ENCODE measurements around the gene ZNF345. TPM values are rescaled to one million over a fixed set of nuclear protein-coding genes. Genes with fewer than 3 reads are reported as not detected.

ZNF345 gene
- total and polyA plus RNA-seq, 9 of the 15 experiments (the other 6 are each of a cell fraction or from before 2014, with no cell fraction given): 0.38 to 1.6 (median 0.65) TPM

GRCh38 chr19:36898422-36898821, 47.7 kb downstream of the ZNF345 start:
- no peaks in the 10 kb centered on the region for H4K20me1 ChIP-seq (replicated peaks; ENCODE audit: control insufficient read depth, insufficient read depth, low read length)
- ChIA-PET CTCF (ENCODE audit: low intra/inter-chr PET ratio) (no interaction called here), POLR2A (interaction anchor here (0.6 kb wide), 1 partner anchor 178 kb away, joined by 3 read pairs; no protein-coding TSS in a partner anchor)
- H3K79me2 ChIP-seq (ENCODE audit: control insufficient read depth, insufficient read depth, low read length): no peaks in the 10 kb centered on the region
- H3K4me2 ChIP-seq (ENCODE audit: insufficient read depth, low read length): no peak overlapping the region
- H2AFZ ChIP-seq (ENCODE audit: low read depth, low read length): no peak overlapping the region
- FAIRE-seq (no peak), DNase-seq (ENCODE audit: extremely low read depth in 1 of 4, low spot score in 3 of 4) (no peak), ATAC-seq (no peak)
- no peak overlapping the region for H3K27ac ChIP-seq (ENCODE audit: extremely low read depth, low read depth, low read length)
- no peaks in the 10 kb centered on the region for H3K36me3 ChIP-seq (ENCODE audit: control insufficient read depth, insufficient read depth, low read length)
- no peaks in the 10 kb centered on the region for H3K9me1 ChIP-seq (ENCODE audit: control insufficient read depth, insufficient read depth, low read length)
- no peaks in the 10 kb centered on the region for H3K4me1 ChIP-seq (replicated peaks in 1 of 2; ENCODE audit: control insufficient read depth in 2 of 2, insufficient read depth in 2 of 2, low read length in 2 of 2)
- H3K9ac ChIP-seq (ENCODE audit: insufficient read depth in 1 of 2, low read depth in 2 of 2, low read length in 2 of 2): no peak overlapping the region
- intact Hi-C loops (cut with micrococcal nuclease): no loop called here
- no peak for TF ChIP-seq NFE2L1 (tag; IDR thresholded peaks at IDR 0.05; ENCODE audit: borderline replicate concordance, low read depth)
- no peak for TF ChIP-seq SIN3B (IDR thresholded peaks at IDR 0.05; ENCODE audit: low read depth)
- H3K9me3 ChIP-seq (replicated peaks; ENCODE audit: control insufficient read depth, insufficient read depth, low read depth, low read length): no peaks in the 10 kb centered on the region; the same call in 1 of the 2 replicates
- in situ Hi-C loops (cut with MboI): no loop called here
- H3K27me3 ChIP-seq (ENCODE audit: control insufficient read depth in 2 of 2, insufficient read depth in 2 of 2, low read length in 2 of 2): no peaks in the 10 kb centered on the region
- no peak overlapping the region for H3K4me3 ChIP-seq
- BruUV-seq (replicated peaks): no TSS peak
- WGBS (ENCODE audit: insufficient coverage, low coverage, missing lambda C conversion rate): 5% methylated on average over 4 of the region's 4 CpGs

- in situ Hi-C loops (cut with MboI) (no loop called here), intact Hi-C loops (cut with micrococcal nuclease) (no loop called here)
- ChIA-PET CTCF (ENCODE audit: low intra/inter-chr PET ratio) (no interaction called here), POLR2A (no interaction called here)
- Histone ChIP-seq H3K4me1 (replicated peaks in 1 of 2; ENCODE audit: control insufficient read depth in 2 of 2, insufficient read depth in 2 of 2, low read length in 2 of 2) (no peaks in the 10 kb centered on the region; a peak in 1 of 5 replicates), H3K79me2 (ENCODE audit: control insufficient read depth, insufficient read depth, low read length) (no peaks in the 10 kb centered on the region), H3K4me2 (ENCODE audit: insufficient read depth, low read length) (no peak within 1 kb of the TSS; the same call in 1 of the 2 replicates), H3K9ac (ENCODE audit: insufficient read depth in 1 of 2, low read depth in 2 of 2, low read length in 2 of 2) (no peak within 1 kb of the TSS), H4K20me1 (replicated peaks; ENCODE audit: control insufficient read depth, insufficient read depth, low read length) (no peaks in the 10 kb centered on the region), H3K9me3 (replicated peaks; ENCODE audit: control insufficient read depth, insufficient read depth, low read depth, low read length) (peaks cover 3% of the 10 kb centered on the region; the same call in 1 of the 2 replicates), H2AFZ (ENCODE audit: low read depth, low read length) (no peak within 1 kb of the TSS), H3K4me3 (no peak within 1 kb of the TSS), H3K9me1 (ENCODE audit: control insufficient read depth, insufficient read depth, low read length) (no peaks in the 10 kb centered on the region), H3K27ac (ENCODE audit: extremely low read depth, low read depth, low read length) (no peak within 1 kb of the TSS), H3K27me3 (ENCODE audit: control insufficient read depth in 2 of 2, insufficient read depth in 2 of 2, low read length in 2 of 2) (no peaks in the 10 kb centered on the region), H3K36me3 (ENCODE audit: control insufficient read depth, insufficient read depth, low read length) (no peaks in the 10 kb centered on the region)
- WGBS (ENCODE audit: insufficient coverage, low coverage, missing lambda C conversion rate): 10% methylated on average over 52 of the region's 57 CpGs
- no TSS peak for BruUV-seq (replicated peaks)
- peak in 1 of 4 experiments; percentile 6 for DNase-seq (ENCODE audit: extremely low read depth in 1 of 4, low spot score in 3 of 4)
- no peak for ATAC-seq
- no peak for FAIRE-seq
- TF ChIP-seq GABPA (tag; conservative IDR thresholded peaks at IDR 0.05; ENCODE audit: low read depth) (peak; percentile 45; the same call in 1 of the 2 replicates), ZNF324 (CRISPR knock-in tag; IDR thresholded peaks at IDR 0.05) (0 out of 2 replicates have a peak, but pooled peaks have one; percentile 39), RBM14 (IDR thresholded peaks at IDR 0.05; ENCODE audit: borderline replicate concordance, insufficient read depth, low read depth, low read length) (no peak), ZBTB33 (CRISPR knock-in tag; IDR thresholded peaks at IDR 0.05) (0 out of 2 replicates have a peak, but pooled peaks have one; percentile 46), TEAD4 (IDR thresholded peaks at IDR 0.05; ENCODE audit: low read length) (no peak), TEAD4 (CRISPR knock-in tag; IDR thresholded peaks at IDR 0.05; ENCODE audit: borderline replicate concordance) (no peak), CREM (IDR thresholded peaks at IDR 0.05; ENCODE audit: low read depth) (peak; percentile 5; the same call in 1 of the 2 replicates), MTA3 (IDR thresholded peaks at IDR 0.05; ENCODE audit: borderline replicate concordance) (no peak)
- TF ChIP-seq, protein P1, sequence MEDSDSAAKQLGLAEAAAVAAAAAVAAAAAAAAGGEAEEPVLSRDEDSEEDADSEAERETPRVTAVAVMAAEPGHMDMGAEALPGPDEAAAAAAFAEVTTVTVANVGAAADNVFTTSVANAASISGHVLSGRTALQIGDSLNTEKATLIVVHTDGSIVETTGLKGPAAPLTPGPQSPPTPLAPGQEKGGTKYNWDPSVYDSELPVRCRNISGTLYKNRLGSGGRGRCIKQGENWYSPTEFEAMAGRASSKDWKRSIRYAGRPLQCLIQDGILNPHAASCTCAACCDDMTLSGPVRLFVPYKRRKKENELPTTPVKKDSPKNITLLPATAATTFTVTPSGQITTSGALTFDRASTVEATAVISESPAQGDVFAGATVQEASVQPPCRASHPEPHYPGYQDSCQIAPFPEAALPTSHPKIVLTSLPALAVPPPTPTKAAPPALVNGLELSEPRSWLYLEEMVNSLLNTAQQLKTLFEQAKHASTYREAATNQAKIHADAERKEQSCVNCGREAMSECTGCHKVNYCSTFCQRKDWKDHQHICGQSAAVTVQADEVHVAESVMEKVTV (CRISPR knock-in tag; IDR thresholded peaks at IDR 0.05): 0 out of 2 replicates have a peak, but pooled peaks have one; percentile 11
Measured at GRCh38 chr19:36915992-36916830, 65.5 kb downstream of the ZNF345 start, which contains the start of the genes ZNF568 and ZNF829. Gene ZNF568, plus strand, starts transcription at chr19:36916332. Its CDS starts 6,439 bp downstream, at chr19:36922771. Gene ZNF829, minus strand, starts transcription at chr19:36916291. Its CDS starts 1,124 bp downstream, at chr19:36915167.

All from K562 (cell line).